SH-SY5Y (cell line): ENCODE measurements around the gene PDGFB.

Experiments
- GATA2 ChIP-seq: IDR thresholded peaks from 2 replicates; pipeline ENCODE4 v1.6.1; 2011; ENCODE audit warnings: mild to moderate bottlenecking, low read depth, low read length
- GATA3 ChIP-seq: IDR thresholded peaks from 2 replicates; pipeline ENCODE4 v1.6.1; 2011; ENCODE audit warnings: low read depth, mild to moderate bottlenecking, low read length, moderate library complexity

PDGFB gene

GRCh38 chr22:39244496-39245129 lies at the start of gene PDGFB:
PDGFB (minus strand) TSS chr22:39244982; CDS start chr22:39243963, 1,019 bp downstream.
- TF ChIP-seq GATA3, result no peak
- no peak for TF ChIP-seq GATA2

- TF ChIP-seq GATA3 (no peak), GATA2 (no peak)
These were observed 49.1 kb upstream of the PDGFB start for GRCh38 chr22:39293766-39294368.

GRCh38 chr22:39292561-39293074 lies 47.8 kb upstream of the PDGFB start:
- no peak for TF ChIP-seq GATA3
- no peak for TF ChIP-seq GATA2

GRCh38 chr22:39292031-39292462 lies 47.3 kb upstream of the PDGFB start:
- TF ChIP-seq GATA2 (no peak), GATA3 (no peak)

GRCh38 chr22:39291523-39291922 lies 46.7 kb upstream of the PDGFB start:
- TF ChIP-seq GATA2 (no peak), GATA3 (no peak)

GRCh38 chr22:39290724-39291161 lies 46.0 kb upstream of the PDGFB start:
- TF ChIP-seq GATA2 (no peak), GATA3 (no peak)

GRCh38 chr22:39289975-39290720 lies 45.4 kb upstream of the PDGFB start:
- TF ChIP-seq GATA2 (no peak), GATA3 (no peak)

- TF ChIP-seq GATA2 (no peak), GATA3 (no peak)
These were observed 44.8 kb upstream of the PDGFB start for GRCh38 chr22:39289533-39289932.

- no peak for TF ChIP-seq GATA2
- no peak for TF ChIP-seq GATA3
These were observed 43.5 kb upstream of the PDGFB start for GRCh38 chr22:39288135-39288898.

- no peak for TF ChIP-seq GATA2
- no peak for TF ChIP-seq GATA3
These were observed 42.4 kb upstream of the PDGFB start for GRCh38 chr22:39287076-39287725.

GRCh38 chr22:39284983-39285382 lies 40.2 kb upstream of the PDGFB start:
- TF ChIP-seq GATA3 (no peak), GATA2 (no peak)

- no peak for TF ChIP-seq GATA3
- TF ChIP-seq GATA2, result no peak
These were observed 39.6 kb upstream of the PDGFB start for GRCh38 chr22:39284142-39284980.

- TF ChIP-seq GATA3 (no peak), GATA2 (no peak)
These were observed 38.8 kb upstream of the PDGFB start for GRCh38 chr22:39283322-39284141.
